ENCODE data around the gene UMAD1. TPM values are rescaled to one million over a fixed set of nuclear protein-coding genes. Genes with fewer than 3 reads are reported as not detected.

Gene UMAD1
- 10 to 100 TPM; 23.1 to 33.9 (median 30.1) TPM for polyA plus RNA-seq (ENCODE audit: low read depth in 6 of 6)

DNA sequence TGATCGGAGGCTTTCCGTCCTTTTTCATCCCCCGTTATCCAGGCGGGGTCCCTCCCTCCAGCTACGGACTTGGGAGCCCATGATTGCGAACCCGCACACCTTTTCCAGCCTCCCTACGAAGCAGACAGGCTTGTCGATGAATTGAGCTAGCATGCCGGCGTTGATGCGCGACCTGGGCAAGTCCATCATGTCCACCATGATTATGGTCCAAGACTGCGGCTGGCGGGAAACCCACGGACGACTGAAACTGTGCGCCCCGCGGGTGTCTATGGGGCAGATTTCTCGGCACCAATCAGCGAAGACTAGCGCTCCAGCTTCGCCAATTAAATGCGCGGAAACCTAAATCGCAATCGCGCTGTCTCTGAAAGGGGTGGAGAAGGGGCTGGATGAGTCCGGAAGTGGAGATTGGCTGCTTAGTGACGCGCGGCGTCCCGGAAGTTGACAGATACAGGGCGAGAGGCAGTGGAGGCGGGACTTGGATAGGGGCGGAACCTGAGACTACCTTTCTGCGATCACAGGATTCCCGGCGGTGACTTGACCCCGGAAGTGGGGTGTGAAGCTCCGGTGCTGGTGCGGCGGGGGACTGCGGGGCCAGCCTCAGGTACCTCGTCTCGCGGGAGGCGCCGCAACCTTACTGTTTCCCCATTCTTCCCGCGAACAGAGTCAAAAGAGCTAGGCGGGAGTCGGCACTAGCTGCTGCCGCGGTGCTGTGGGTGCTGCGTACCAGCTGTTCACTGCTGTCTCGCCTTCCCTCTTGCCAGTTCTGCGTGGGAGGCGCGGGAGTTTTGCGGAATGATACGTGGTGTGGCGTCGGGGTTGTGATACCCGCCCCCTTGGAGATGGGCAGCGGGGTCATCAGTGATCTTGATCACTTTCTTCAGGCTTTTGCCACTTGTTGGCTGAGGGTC lies at the start of gene UMAD1:
Gene UMAD1 (plus strand): TSS at position 532 of the 908 bp plus-strand sequence. CDS start 32,620 bp downstream, outside the sequence.
- H3K27me3 Mint-ChIP-seq: no peaks in the 10 kb centered on the region
- DNase-seq: peak; percentile 98
- peak within 1 kb of the TSS; percentile 93 to 99 (median 98) for H3K27ac Mint-ChIP-seq
- H3K4me3 Mint-ChIP-seq: peak within 1 kb of the TSS; percentile 92 to 99 (median 98)
- H3K9me3 Mint-ChIP-seq: no peaks in the 10 kb centered on the region
- H3K36me3 Mint-ChIP-seq: peaks cover 0 to 15% of the 10 kb centered on the region in 2 donors
- peaks cover 25 to 52% (median 36%) of the 10 kb centered on the region in 3 donors for H3K4me1 Mint-ChIP-seq
- ATAC-seq (ENCODE audit: low read depth in 2 of 2): peak; percentile 85 to 89

GRCh38 chr7:7595451-7595850 lies 45.1 kb upstream of the UMAD1 start:
- H3K27ac Mint-ChIP-seq: peak overlapping the region in 1 of 6 donors; percentile 13
- no peaks in the 10 kb centered on the region for H3K27me3 Mint-ChIP-seq
- H3K9me3 Mint-ChIP-seq: no peaks in the 10 kb centered on the region
- DNase-seq: peak; percentile 20
- no peak overlapping the region for H3K4me3 Mint-ChIP-seq
- H3K4me1 Mint-ChIP-seq: peaks cover under 1 to 5% (median 4%) of the 10 kb centered on the region in 3 donors
- H3K36me3 Mint-ChIP-seq: peaks cover 12 to 23% of the 10 kb centered on the region in 2 donors
- peak; percentile 41 to 51 for ATAC-seq (ENCODE audit: low read depth in 2 of 2)

- H3K4me3 Mint-ChIP-seq: no peak overlapping the region
- no peak overlapping the region for H3K27ac Mint-ChIP-seq
- DNase-seq: no peak
- ATAC-seq (ENCODE audit: low read depth in 2 of 2): no peak
- H3K36me3 Mint-ChIP-seq: peaks cover 12 to 23% of the 10 kb centered on the region in 2 donors
- peaks cover 0 to 2% (median 0%) of the 10 kb centered on the region in 7 donors for H3K9me3 Mint-ChIP-seq
- no peaks in the 10 kb centered on the region for H3K4me1 Mint-ChIP-seq
- H3K27me3 Mint-ChIP-seq: no peaks in the 10 kb centered on the region
Observed at GRCh38 chr7:7596176-7596575, 44.4 kb upstream of the UMAD1 start.

- no peaks in the 10 kb centered on the region for H3K4me1 Mint-ChIP-seq
- H3K9me3 Mint-ChIP-seq: no peaks in the 10 kb centered on the region
- peaks cover 6 to 11% of the 10 kb centered on the region in 2 donors for H3K36me3 Mint-ChIP-seq
- ATAC-seq (ENCODE audit: low read depth in 2 of 2) (no peak), DNase-seq (no peak)
- H3K27ac Mint-ChIP-seq: peak overlapping the region in 2 of 6 donors; percentile 27 to 56
- H3K27me3 Mint-ChIP-seq: no peaks in the 10 kb centered on the region
- no peak overlapping the region for H3K4me3 Mint-ChIP-seq
Observed at GRCh38 chr7:7607010-7607409, 33.5 kb upstream of the UMAD1 start.

DNA sequence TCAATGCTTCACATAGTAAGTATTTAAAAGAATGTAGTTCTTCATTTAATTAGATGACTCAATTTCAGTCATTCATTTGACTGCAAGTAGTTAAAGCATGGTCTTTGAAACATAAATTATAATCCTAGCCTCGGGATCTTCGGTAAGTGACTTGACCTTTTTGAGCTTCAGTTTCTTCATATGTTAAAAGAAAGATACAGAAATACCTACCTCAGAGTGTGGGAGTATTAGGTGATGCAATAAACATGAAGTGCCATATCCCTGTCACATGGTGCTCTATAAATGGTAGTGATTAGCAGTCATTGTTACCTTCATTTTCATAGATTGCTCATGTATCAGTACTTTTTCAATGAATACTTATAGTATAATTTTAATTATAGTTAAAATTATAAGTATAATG lies 31.2 kb upstream of the UMAD1 start:
- H3K27ac Mint-ChIP-seq: no peak overlapping the region
- no peaks in the 10 kb centered on the region for H3K9me3 Mint-ChIP-seq
- ATAC-seq (ENCODE audit: low read depth in 2 of 2): no peak
- H3K4me3 Mint-ChIP-seq: no peak overlapping the region
- peaks cover 6 to 11% of the 10 kb centered on the region in 2 donors for H3K36me3 Mint-ChIP-seq
- no peaks in the 10 kb centered on the region for H3K27me3 Mint-ChIP-seq
- peaks cover 0 to 3% (median 0%) of the 10 kb centered on the region in 3 donors for H3K4me1 Mint-ChIP-seq
- no peak for DNase-seq

DNA sequence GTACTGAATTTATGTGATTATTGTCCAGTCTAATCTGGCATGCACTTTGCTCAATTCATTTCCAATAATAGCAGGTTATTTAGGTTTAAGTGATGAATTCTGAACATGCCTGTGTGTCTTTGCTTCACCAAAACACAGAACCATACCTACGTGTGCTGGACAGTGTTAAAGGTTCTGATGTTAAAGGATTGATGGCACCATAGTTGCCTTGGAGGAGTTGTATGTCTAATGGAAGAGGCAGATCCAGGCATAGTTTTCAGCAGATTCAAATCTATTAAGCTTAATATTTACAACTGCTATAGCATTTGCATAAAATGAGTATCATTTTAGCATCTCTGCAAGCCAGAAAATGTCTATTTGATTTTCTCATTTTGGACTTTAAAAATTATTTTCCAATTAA lies 28.0 kb upstream of the UMAD1 start:
- peaks cover 0 to 6% of the 10 kb centered on the region in 2 donors for H3K36me3 Mint-ChIP-seq
- no peaks in the 10 kb centered on the region for H3K27me3 Mint-ChIP-seq
- DNase-seq (no peak), ATAC-seq (ENCODE audit: low read depth in 2 of 2) (no peak)
- peaks cover 3 to 13% (median 10%) of the 10 kb centered on the region in 3 donors for H3K4me1 Mint-ChIP-seq
- H3K9me3 Mint-ChIP-seq: no peaks in the 10 kb centered on the region
- H3K4me3 Mint-ChIP-seq: no peak overlapping the region
- peak overlapping the region in 1 of 6 donors; percentile 0 for H3K27ac Mint-ChIP-seq

DNA sequence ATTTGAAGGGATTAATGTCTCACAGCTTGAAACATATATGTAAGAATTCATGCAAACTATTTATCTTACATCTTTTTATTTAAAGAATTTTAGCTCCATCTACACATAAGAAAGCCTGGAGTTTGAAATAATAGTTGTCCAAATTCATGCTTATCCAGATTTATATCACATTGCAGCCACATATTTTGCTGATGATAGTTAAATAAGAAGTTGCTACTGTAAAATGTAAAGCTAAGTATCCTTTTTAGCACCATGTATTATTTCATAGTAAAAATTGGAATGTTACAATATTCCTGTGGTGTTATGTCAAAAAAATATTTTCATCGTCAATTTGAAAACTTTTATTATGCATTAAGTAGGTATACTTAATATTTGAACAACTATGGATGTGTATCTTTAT lies 27.3 kb upstream of the UMAD1 start:
- no peaks in the 10 kb centered on the region for H3K9me3 Mint-ChIP-seq
- H3K4me1 Mint-ChIP-seq: peaks cover 3 to 13% (median 10%) of the 10 kb centered on the region in 3 donors
- H3K36me3 Mint-ChIP-seq: no peaks in the 10 kb centered on the region
- H3K27ac Mint-ChIP-seq: no peak overlapping the region
- H3K4me3 Mint-ChIP-seq: no peak overlapping the region
- no peak for DNase-seq
- ATAC-seq (ENCODE audit: low read depth in 2 of 2): no peak
- no peaks in the 10 kb centered on the region for H3K27me3 Mint-ChIP-seq

- no peak overlapping the region for H3K4me3 Mint-ChIP-seq
- H3K9me3 Mint-ChIP-seq: no peaks in the 10 kb centered on the region
Observed at GRCh38 chr7:7614018-7614741, 26.4 kb upstream of the UMAD1 start.

DNA sequence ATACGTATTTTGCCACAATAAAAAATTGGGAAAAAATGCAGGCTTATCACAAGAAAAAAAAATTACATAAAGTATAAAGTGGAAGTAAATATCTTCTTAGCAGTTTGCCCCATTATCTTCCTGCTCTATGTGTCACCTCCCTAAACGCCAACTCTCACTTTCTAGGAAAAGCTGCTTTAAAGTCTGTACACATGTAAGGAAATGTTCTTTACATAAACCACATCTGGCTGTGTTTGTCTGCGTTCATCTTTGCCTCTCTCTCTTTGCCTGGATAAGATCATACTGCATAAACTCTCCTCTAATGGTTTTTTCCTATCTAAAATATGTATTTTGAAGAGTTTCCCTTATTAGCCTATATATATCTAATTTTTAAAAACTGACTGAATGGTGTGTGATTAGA lies 23.0 kb upstream of the UMAD1 start:
- H3K4me1 Mint-ChIP-seq: peaks cover 3 to 13% (median 10%) of the 10 kb centered on the region in 3 donors
- ATAC-seq (ENCODE audit: low read depth in 2 of 2): no peak
- no peaks in the 10 kb centered on the region for H3K9me3 Mint-ChIP-seq
- no peak overlapping the region for H3K27ac Mint-ChIP-seq
- H3K27me3 Mint-ChIP-seq: no peaks in the 10 kb centered on the region
- H3K36me3 Mint-ChIP-seq: no peaks in the 10 kb centered on the region
- H3K4me3 Mint-ChIP-seq: no peak overlapping the region
- DNase-seq: no peak

More at GRCh38 chr7:7614018-7614741, 26.4 kb upstream of the UMAD1 start:
- DNase-seq (no peak), ATAC-seq (ENCODE audit: low read depth in 2 of 2) (no peak)
- Mint-ChIP-seq H3K27me3 (no peaks in the 10 kb centered on the region), H3K27ac (peak overlapping the region in 1 of 6 donors; percentile 75), H3K36me3 (no peaks in the 10 kb centered on the region), H3K4me1 (peaks cover 3 to 13% (median 10%) of the 10 kb centered on the region in 3 donors)

- Mint-ChIP-seq H3K4me3 (no peak overlapping the region), H3K4me1 (peaks cover 3 to 13% (median 10%) of the 10 kb centered on the region in 3 donors), H3K9me3 (no peaks in the 10 kb centered on the region), H3K27ac (peak overlapping the region in 1 of 6 donors; percentile 50), H3K36me3 (no peaks in the 10 kb centered on the region), H3K27me3 (no peaks in the 10 kb centered on the region)
- no peak for DNase-seq
- ATAC-seq (ENCODE audit: low read depth in 2 of 2): no peak
Observed at GRCh38 chr7:7618410-7618809, 22.1 kb upstream of the UMAD1 start.

- ATAC-seq (ENCODE audit: low read depth in 2 of 2): no peak
- no peaks in the 10 kb centered on the region for H3K36me3 Mint-ChIP-seq
- no peaks in the 10 kb centered on the region for H3K9me3 Mint-ChIP-seq
- H3K27ac Mint-ChIP-seq: no peak overlapping the region
- H3K4me3 Mint-ChIP-seq: no peak overlapping the region
- H3K27me3 Mint-ChIP-seq: no peaks in the 10 kb centered on the region
- DNase-seq: no peak
- peaks cover under 1 to 3% (median 2%) of the 10 kb centered on the region in 3 donors for H3K4me1 Mint-ChIP-seq
Observed at GRCh38 chr7:7620236-7620635, 20.3 kb upstream of the UMAD1 start.

DNA sequence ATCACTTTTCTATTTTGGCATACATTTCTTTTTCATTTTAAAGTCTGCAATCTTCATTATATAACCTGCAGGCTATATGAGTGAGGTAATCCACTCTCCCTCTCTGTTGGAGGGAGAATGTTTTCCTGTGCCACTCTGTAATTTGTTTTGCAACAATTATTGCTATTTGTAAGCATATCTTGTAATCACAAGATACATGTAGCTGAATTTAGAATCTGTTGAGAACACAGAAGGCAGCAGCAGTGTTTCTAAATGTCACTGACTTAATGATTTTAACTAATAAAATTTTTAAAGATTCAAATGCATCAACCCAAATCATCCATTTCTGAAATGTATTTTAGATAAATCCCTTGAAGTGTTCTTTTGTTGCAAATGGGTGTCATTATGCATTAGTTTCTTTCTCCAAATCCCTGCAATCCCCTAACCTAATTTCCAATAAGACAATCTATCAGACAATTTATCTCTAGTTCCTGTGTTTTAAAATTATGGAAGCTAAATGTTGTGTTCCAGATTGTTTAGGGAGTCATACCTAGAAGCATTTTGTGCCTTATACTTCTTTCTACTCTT lies 19.8 kb upstream of the UMAD1 start:
- Mint-ChIP-seq H3K9me3 (peaks cover 0 to 2% (median under 1%) of the 10 kb centered on the region in 7 donors), H3K36me3 (no peaks in the 10 kb centered on the region), H3K27ac (no peak overlapping the region), H3K27me3 (no peaks in the 10 kb centered on the region), H3K4me1 (no peaks in the 10 kb centered on the region), H3K4me3 (no peak overlapping the region)
- no peak for DNase-seq
- no peak for ATAC-seq (ENCODE audit: low read depth in 2 of 2)

DNA sequence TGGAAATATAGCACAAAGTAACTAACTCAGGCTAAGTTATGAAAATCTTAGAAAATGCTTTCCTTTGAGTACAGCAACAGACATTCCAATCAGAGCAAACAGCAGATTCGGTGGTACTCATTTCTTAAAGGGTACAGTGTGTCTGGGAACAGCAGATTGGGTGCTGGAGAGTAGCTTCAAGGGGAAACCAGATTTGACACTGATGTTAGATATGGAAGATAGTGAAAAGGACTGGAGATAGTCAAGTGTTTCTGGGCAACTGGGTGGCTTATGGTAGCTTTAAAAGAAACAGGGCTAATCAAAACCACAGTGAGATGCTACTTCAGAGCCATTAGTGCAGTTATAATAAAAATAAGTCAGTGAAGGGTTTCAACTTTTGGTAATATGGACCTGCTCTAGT lies 12.1 kb upstream of the UMAD1 start:
- no peaks in the 10 kb centered on the region for H3K36me3 Mint-ChIP-seq
- H3K9me3 Mint-ChIP-seq: peaks cover 4 to 23% (median 12%) of the 10 kb centered on the region in 7 donors
- no peak overlapping the region for H3K4me3 Mint-ChIP-seq
- H3K27ac Mint-ChIP-seq: no peak overlapping the region
- no peak for DNase-seq
- peaks cover 0 to 8% (median 0%) of the 10 kb centered on the region in 3 donors for H3K27me3 Mint-ChIP-seq
- ATAC-seq (ENCODE audit: low read depth in 2 of 2): no peak
- no peaks in the 10 kb centered on the region for H3K4me1 Mint-ChIP-seq
